Calu3 (cell line): Measurements from ENCODE around the gene ZBTB8A. TPM values are rescaled to one million over a fixed set of nuclear protein-coding genes. Genes with fewer than 3 reads are reported as not detected.

Experiments used
- BruUV-seq: library from RNA; stranded (reverse); fragments of 400-500 nt; replicated peaks from 2 replicates; lab custom pipeline; 2021; lab: Mats Ljungman, UMichigan
- CTCF ChIA-PET: fragments of 300-600 bp; sonication (Branson Sonifier 250); formaldehyde crosslinking; loops from one replicate; lab custom pipeline; 2022; ENCODE audit warnings: antibody characterized with exemption; lab: Charles Lee
- DNase-seq: peaks from one replicate; pipeline ENCODE4 v3.0.0; 2022
- H3K27ac Mint-ChIP-seq: one replicate; pipeline ENCODE4 v1.8.0; 2022; ENCODE audit warnings: mixed read lengths; ENCODE audit not compliant: unreplicated experiment
- H3K27me3 Mint-ChIP-seq: one replicate; pipeline ENCODE4 v1.8.0; 2022; ENCODE audit warnings: mixed read lengths; ENCODE audit not compliant: unreplicated experiment
- H3K36me3 Mint-ChIP-seq: one replicate; pipeline ENCODE4 v1.8.0; 2022; ENCODE audit warnings: mild to moderate bottlenecking, moderate library complexity, mixed read lengths; ENCODE audit not compliant: insufficient read depth, unreplicated experiment
- H3K4me1 Mint-ChIP-seq: one replicate; pipeline ENCODE4 v1.8.0; 2022; ENCODE audit warnings: mild to moderate bottlenecking, low read depth, mixed read lengths; ENCODE audit not compliant: unreplicated experiment
- H3K4me3 Mint-ChIP-seq: one replicate; pipeline ENCODE4 v1.8.0; 2022; ENCODE audit warnings: mild to moderate bottlenecking, low read depth, moderate library complexity, mixed read lengths; ENCODE audit not compliant: unreplicated experiment
- H3K9me3 Mint-ChIP-seq: one replicate; pipeline ENCODE4 v1.8.0; 2022; ENCODE audit warnings: low read depth, mixed read lengths; ENCODE audit not compliant: unreplicated experiment
- CTCF ChIP-seq: fragments of 200-600 bp; IDR thresholded peaks from one replicate; pipeline ENCODE4 v1.8.0; 2022; ENCODE audit warnings: antibody characterized with exemption; ENCODE audit not compliant: unreplicated experiment
- intact Hi-C: fragments of 100-400 bp; cut with micrococcal nuclease; formaldehyde crosslinking; loops from one replicate; pipeline ENCODE4 v1.10.0; 2022; ENCODE audit not compliant: unreplicated experiment
- total RNA-seq: library from RNA; stranded (reverse); gene quantifications from 2 replicates; pipeline ENCODE4 v1.2.3, GENCODE V29; 2022

Gene ZBTB8A
- total RNA-seq, 1 experiment from 2014 or later, result 4.7 TPM

GRCh38 chr1:32652244-32652962 lies 113.2 kb downstream of the ZBTB8A start:
- no TSS peak for BruUV-seq
- no peak for TF ChIP-seq CTCF
- Mint-ChIP-seq H3K9me3 (no peaks in the 10 kb centered on the region), H3K36me3 (peaks cover 76% of the 10 kb centered on the region), H3K4me3 (peak overlapping the region; percentile 94), H3K4me1 (peaks cover 9% of the 10 kb centered on the region), H3K27ac (peak overlapping the region; percentile 100), H3K27me3 (no peaks in the 10 kb centered on the region)
- CTCF ChIA-PET, result no interaction called here
- intact Hi-C loops, result no loop called here
- DNase-seq, result no peak

Other genes with a start within 250 kb of the ZBTB8A start
- 186 and 197 TPM in 2 replicates for gene HDAC1, start 247.3 kb upstream of the ZBTB8A start, total RNA-seq
- 169 and 193 TPM in 2 replicates for gene MARCKSL1, start 203.2 kb upstream of the ZBTB8A start, total RNA-seq
- gene FAM229A, start 176.9 kb upstream of the ZBTB8A start, total RNA-seq, result 7.3 and 7.5 TPM in 2 replicates
- gene TSSK3, start 176.9 kb upstream of the ZBTB8A start, total RNA-seq, result 1.8 and 5.1 TPM in 2 replicates
- 48.5 and 49.4 TPM in 2 replicates for gene BSDC1, start 145.0 kb upstream of the ZBTB8A start, total RNA-seq
- 0.32 and 0.35 TPM in 2 replicates for gene ZBTB8B, start 74.4 kb upstream of the ZBTB8A start, total RNA-seq
- 48.3 and 51.6 TPM in 2 replicates for gene ZBTB8OS, start 111.1 kb downstream of the ZBTB8A start, total RNA-seq
- gene RBBP4, start 111.8 kb downstream of the ZBTB8A start, total RNA-seq, result 232 and 242 TPM in 2 replicates
- gene SYNC, start 163.3 kb downstream of the ZBTB8A start, total RNA-seq, result 0.19 and 0.51 TPM in 2 replicates